WTC11 (cell line): ENCODE measurements around the gene SUN2.

Source experiments
- CTCF ChIP-seq: fragments of 200-600 bp; IDR thresholded peaks from 2 replicates; pipeline ENCODE4 v1.8.0; 2022; ENCODE audit warnings: antibody characterized with exemption
- EMX1 ChIP-seq: fragments of 250-450 bp; sonication (Bioruptor Pico); IDR thresholded peaks from 2 replicates; pipeline ENCODE4 v1.8.0; 2021; ENCODE audit warnings: mild to moderate bottlenecking
- IRF1 ChIP-seq: sonication (generic); formaldehyde crosslinking; IDR thresholded peaks from 2 replicates; pipeline ENCODE4 v1.8.0; 2023; ENCODE audit warnings: missing genetic modification reagents
- JUN ChIP-seq: sonication (generic); formaldehyde crosslinking; IDR thresholded peaks from 2 replicates; pipeline ENCODE4 v1.8.0; 2023; ENCODE audit warnings: mild to moderate bottlenecking, missing genetic modification reagents
- RORB ChIP-seq: fragments of 250-450 bp; sonication (Bioruptor Pico); IDR thresholded peaks from 2 replicates; pipeline ENCODE4 v1.9.0; 2021; ENCODE audit warnings: mild to moderate bottlenecking
- SP1 ChIP-seq: sonication (generic); formaldehyde crosslinking; conservative IDR thresholded peaks from 2 replicates; pipeline ENCODE4 v1.8.1; 2022; ENCODE audit warnings: missing genetic modification reagents
- TEAD4 ChIP-seq: sonication (generic); formaldehyde crosslinking; IDR thresholded peaks from 2 replicates; pipeline ENCODE4 v1.8.0; 2022; ENCODE audit warnings: mild to moderate bottlenecking, missing genetic modification reagents
- ZBTB21 ChIP-seq: sonication (generic); formaldehyde crosslinking; IDR thresholded peaks from 2 replicates; pipeline ENCODE4 v1.8.1; 2023; ENCODE audit warnings: mild to moderate bottlenecking, missing genetic modification reagents, borderline replicate concordance
- TF ChIP-seq, protein P1 (sequence below): sonication (generic); formaldehyde crosslinking; IDR thresholded peaks from 2 replicates; pipeline ENCODE4 v1.8.1; 2022; ENCODE audit warnings: missing genetic modification reagents, borderline replicate concordance

DNA sequence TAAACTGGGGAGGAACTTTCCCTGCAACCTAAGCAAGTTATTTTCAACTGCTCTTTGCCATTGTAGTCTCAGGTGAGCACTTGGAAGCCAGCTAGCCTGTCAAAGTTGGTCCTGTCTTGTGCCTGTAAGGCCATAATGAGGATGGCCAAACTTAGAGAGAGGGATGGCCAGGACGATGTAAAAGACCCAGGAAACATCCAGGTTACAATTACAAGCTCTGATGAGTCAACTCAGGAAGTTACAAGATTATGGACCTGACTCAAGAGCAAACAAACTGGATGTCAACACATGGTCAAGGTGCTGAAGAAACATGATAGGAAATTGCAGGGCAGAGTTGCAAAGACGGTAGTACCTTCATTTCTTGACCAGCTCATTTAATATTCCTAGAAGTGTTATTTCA is 48.5 kb downstream of the SUN2 start:
- no peak for TF ChIP-seq TEAD4
- TF ChIP-seq CTCF: no peak
- TF ChIP-seq RORB (CRISPR knock-in tag): no peak
- TF ChIP-seq EMX1: no peak
- TF ChIP-seq ZBTB21 (CRISPR knock-in tag): no peak
- no peak for TF ChIP-seq SP1 (CRISPR knock-in tag)
- no peak for TF ChIP-seq JUN
- TF ChIP-seq, protein P1, sequence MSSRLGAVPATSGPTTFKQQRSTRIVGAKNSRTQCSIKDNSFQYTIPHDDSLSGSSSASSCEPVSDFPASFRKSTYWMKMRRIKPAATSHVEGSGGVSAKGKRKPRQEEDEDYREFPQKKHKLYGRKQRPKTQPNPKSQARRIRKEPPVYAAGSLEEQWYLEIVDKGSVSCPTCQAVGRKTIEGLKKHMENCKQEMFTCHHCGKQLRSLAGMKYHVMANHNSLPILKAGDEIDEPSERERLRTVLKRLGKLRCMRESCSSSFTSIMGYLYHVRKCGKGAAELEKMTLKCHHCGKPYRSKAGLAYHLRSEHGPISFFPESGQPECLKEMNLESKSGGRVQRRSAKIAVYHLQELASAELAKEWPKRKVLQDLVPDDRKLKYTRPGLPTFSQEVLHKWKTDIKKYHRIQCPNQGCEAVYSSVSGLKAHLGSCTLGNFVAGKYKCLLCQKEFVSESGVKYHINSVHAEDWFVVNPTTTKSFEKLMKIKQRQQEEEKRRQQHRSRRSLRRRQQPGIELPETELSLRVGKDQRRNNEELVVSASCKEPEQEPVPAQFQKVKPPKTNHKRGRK (CRISPR knock-in tag): no peak
- TF ChIP-seq IRF1 (CRISPR knock-in tag): no peak
